ENCODE results near the gene DEPP1.

DNA sequence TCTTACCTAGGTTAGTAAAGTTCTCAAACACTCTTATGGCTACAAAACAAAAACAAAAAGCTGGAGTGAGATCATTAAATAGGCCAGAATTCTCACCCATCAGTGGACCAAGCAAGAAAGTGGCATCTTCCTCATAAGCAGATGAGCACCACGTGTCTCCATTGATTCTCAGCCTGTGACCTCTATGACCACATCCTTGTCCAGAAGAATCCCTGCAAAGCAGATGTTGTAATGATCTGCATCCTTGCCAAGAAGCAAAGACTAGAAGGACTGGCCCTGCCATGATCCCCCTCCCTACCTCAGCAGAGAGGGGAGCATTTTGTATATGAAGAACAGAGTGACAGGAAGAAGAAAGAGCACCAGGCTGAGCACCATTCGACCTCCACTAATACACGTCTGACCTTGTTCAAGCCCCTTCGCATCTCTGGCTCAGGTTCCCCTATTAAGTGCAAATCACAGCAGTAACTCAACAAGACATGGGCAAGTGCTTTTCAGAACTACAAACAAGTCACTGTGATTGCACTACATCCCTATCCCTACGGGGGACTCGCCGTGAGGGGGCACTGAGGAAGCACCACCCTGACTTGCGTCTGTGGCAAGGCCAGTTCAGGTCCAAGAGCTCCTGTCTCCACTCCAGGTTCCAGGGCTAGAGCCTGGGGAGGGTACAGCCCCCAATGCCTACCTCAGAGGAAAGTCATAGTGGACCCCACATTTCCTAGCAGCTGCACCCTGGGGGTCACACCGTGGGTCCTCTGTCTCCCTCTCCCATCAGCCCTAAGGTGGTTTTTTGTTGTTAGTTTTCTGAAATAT lies 41.2 kb downstream of the DEPP1 start:
- TF ChIP-seq SIN3A (IDR thresholded peaks at IDR 0.05; ENCODE audit: borderline replicate concordance, insufficient read depth, low read length) (no peak), POLR2AphosphoS5 (IDR thresholded peaks at IDR 0.05; ENCODE audit: low read depth, low read length) (no peak), TAF1 (IDR thresholded peaks at IDR 0.05; ENCODE audit: borderline replicate concordance, insufficient read depth, low read length) (no peak)
- TF ChIP-seq, protein P1, sequence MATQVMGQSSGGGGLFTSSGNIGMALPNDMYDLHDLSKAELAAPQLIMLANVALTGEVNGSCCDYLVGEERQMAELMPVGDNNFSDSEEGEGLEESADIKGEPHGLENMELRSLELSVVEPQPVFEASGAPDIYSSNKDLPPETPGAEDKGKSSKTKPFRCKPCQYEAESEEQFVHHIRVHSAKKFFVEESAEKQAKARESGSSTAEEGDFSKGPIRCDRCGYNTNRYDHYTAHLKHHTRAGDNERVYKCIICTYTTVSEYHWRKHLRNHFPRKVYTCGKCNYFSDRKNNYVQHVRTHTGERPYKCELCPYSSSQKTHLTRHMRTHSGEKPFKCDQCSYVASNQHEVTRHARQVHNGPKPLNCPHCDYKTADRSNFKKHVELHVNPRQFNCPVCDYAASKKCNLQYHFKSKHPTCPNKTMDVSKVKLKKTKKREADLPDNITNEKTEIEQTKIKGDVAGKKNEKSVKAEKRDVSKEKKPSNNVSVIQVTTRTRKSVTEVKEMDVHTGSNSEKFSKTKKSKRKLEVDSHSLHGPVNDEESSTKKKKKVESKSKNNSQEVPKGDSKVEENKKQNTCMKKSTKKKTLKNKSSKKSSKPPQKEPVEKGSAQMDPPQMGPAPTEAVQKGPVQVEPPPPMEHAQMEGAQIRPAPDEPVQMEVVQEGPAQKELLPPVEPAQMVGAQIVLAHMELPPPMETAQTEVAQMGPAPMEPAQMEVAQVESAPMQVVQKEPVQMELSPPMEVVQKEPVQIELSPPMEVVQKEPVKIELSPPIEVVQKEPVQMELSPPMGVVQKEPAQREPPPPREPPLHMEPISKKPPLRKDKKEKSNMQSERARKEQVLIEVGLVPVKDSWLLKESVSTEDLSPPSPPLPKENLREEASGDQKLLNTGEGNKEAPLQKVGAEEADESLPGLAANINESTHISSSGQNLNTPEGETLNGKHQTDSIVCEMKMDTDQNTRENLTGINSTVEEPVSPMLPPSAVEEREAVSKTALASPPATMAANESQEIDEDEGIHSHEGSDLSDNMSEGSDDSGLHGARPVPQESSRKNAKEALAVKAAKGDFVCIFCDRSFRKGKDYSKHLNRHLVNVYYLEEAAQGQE (IDR thresholded peaks at IDR 0.05; ENCODE audit: insufficient read depth in 1 of 2, low read depth in 2 of 2, low read length in 2 of 2) = no peak
